Lower lobe of right lung (tissue), 2 donors: Measurements from ENCODE around the gene AMBN. TPM values are rescaled to one million over a fixed set of nuclear protein-coding genes. Genes with fewer than 3 reads are reported as not detected.

Experiments used
- ATAC-seq, 2 donors: fragments of 200-7000 bp; cut with Tn5 transposase; one replicate each; pipeline ENCODE4 v1.9.1; 2020 to 2022; ENCODE audit warnings: mild to moderate bottlenecking in 2 of 2, moderate library complexity in 2 of 2
- DNase-seq: peaks from one replicate; pipeline ENCODE4 v3.0.0-alpha.2; 2020
- H3K27ac ChIP-seq: fragments of 200-600 bp; one replicate; pipeline ENCODE4 v1.8.0; 2022
- H3K27me3 ChIP-seq: fragments of 200-600 bp; one replicate; pipeline ENCODE4 v1.8.0; 2022; ENCODE audit warnings: low read depth
- H3K36me3 ChIP-seq: fragments of 200-600 bp; one replicate; pipeline ENCODE4 v1.8.0; 2022; ENCODE audit warnings: mild to moderate bottlenecking
- H3K4me1 ChIP-seq: fragments of 200-600 bp; one replicate; pipeline ENCODE4 v1.8.0; 2022
- H3K4me3 ChIP-seq: fragments of 200-600 bp; one replicate; pipeline ENCODE4 v1.8.0; 2022; ENCODE audit warnings: mild to moderate bottlenecking
- H3K9me3 ChIP-seq: fragments of 200-600 bp; one replicate; pipeline ENCODE4 v1.8.0; 2022
- CTCF ChIP-seq: fragments of 200-600 bp; IDR thresholded peaks from one replicate; pipeline ENCODE4 v1.8.0; 2022; ENCODE audit warnings: antibody characterized with exemption, mild to moderate bottlenecking
- intact Hi-C: fragments of 100-400 bp; cut with DNase I; formaldehyde crosslinking; loops from one replicate; pipeline ENCODE4 v1.11.0; 2022
- long read RNA-seq: library from polyadenylated mRNA; unstranded; transcript quantifications from one replicate; pipeline ENCODE4 v2.0.0, GENCODE V29; 2021
- total RNA-seq: library from RNA; stranded (reverse); fragmentation: NEBNext Ultra II Directional; extraction: Animal tissue kit (Norgen Biotek cat#: 25700); gene quantifications from one replicate; pipeline ENCODE4 v1.2.1, GENCODE V29; 2021
- donor health status: DM: no; HTN: yes; CAD: no; lungs with severe emphysema.

The AMBN gene
- not detected for total RNA-seq
- long read RNA-seq, result 0 reads

- H3K4me3 ChIP-seq, result no peak within 1 kb of the TSS
- H3K9me3 ChIP-seq, result no peaks in the 10 kb centered on the region
- no peaks in the 10 kb centered on the region for H3K27me3 ChIP-seq
- no peak for TF ChIP-seq CTCF
- H3K27ac ChIP-seq, result no peak within 1 kb of the TSS
- intact Hi-C loops, result no loop called here
- DNase-seq (no peak), ATAC-seq (no peak)
- H3K4me1 ChIP-seq, result no peaks in the 10 kb centered on the region
- H3K36me3 ChIP-seq, result no peaks in the 10 kb centered on the region
Measured at GRCh38 chr4:70591955-70592582, at the start of gene AMBN. TSS of gene AMBN (plus strand) at chr4:70592256. CDS start at chr4:70592359, 103 bp downstream.

- intact Hi-C loops, result no loop called here
- Histone ChIP-seq H3K4me3 (no peak overlapping the region), H3K27ac (no peak overlapping the region), H3K4me1 (no peaks in the 10 kb centered on the region), H3K9me3 (no peaks in the 10 kb centered on the region), H3K27me3 (no peaks in the 10 kb centered on the region), H3K36me3 (no peaks in the 10 kb centered on the region)
- peak; percentile 35 for TF ChIP-seq CTCF
- DNase-seq (no peak), ATAC-seq (no peak)
Measured at GRCh38 chr4:70544279-70544868, 47.7 kb upstream of the AMBN start.

- no peak for ATAC-seq
- intact Hi-C loops, result no loop called here
- peaks cover 7% of the 10 kb centered on the region for H3K4me1 ChIP-seq
- no peaks in the 10 kb centered on the region for H3K36me3 ChIP-seq
- DNase-seq, result no peak
- no peak overlapping the region for H3K27ac ChIP-seq
- no peak overlapping the region for H3K4me3 ChIP-seq
- no peaks in the 10 kb centered on the region for H3K27me3 ChIP-seq
- H3K9me3 ChIP-seq, result no peaks in the 10 kb centered on the region
- TF ChIP-seq CTCF, result no peak
Measured at GRCh38 chr4:70556856-70557255, 35.2 kb upstream of the AMBN start.

GRCh38 chr4:70559211-70559830 lies 32.7 kb upstream of the AMBN start:
- H3K27ac ChIP-seq, result no peak overlapping the region
- DNase-seq, result no peak
- peak; percentile 65 for TF ChIP-seq CTCF
- ATAC-seq, result peak; percentile 55 to 57
- no peaks in the 10 kb centered on the region for H3K27me3 ChIP-seq
- peaks cover 7% of the 10 kb centered on the region for H3K4me1 ChIP-seq
- H3K36me3 ChIP-seq, result no peaks in the 10 kb centered on the region
- intact Hi-C loops, result no loop called here
- H3K4me3 ChIP-seq, result no peak overlapping the region
- no peaks in the 10 kb centered on the region for H3K9me3 ChIP-seq

- no peak for TF ChIP-seq CTCF
- intact Hi-C loops, result no loop called here
- no peaks in the 10 kb centered on the region for H3K27me3 ChIP-seq
- no peak for DNase-seq
- no peak for ATAC-seq
- no peak overlapping the region for H3K27ac ChIP-seq
- H3K36me3 ChIP-seq, result no peaks in the 10 kb centered on the region
- no peaks in the 10 kb centered on the region for H3K9me3 ChIP-seq
- H3K4me1 ChIP-seq, result peaks cover 7% of the 10 kb centered on the region
- no peak overlapping the region for H3K4me3 ChIP-seq
Measured at GRCh38 chr4:70559924-70560323, 32.1 kb upstream of the AMBN start.
